Activated CD4-positive, alpha-beta T cell treated with anti-CD3 and anti-CD28 coated beads for 24 hours (primary cell): ENCODE measurements around the gene PRKG1.

Experiments used
- DNase-seq, 2 donors: peaks; one replicate each; pipeline ENCODE4 v3.0.0-alpha.2; 2020; ENCODE audit warnings: low read depth in 2 of 2

Gene PRKG1

GRCh38 chr10:51590818-51591217 lies 516.5 kb downstream of the PRKG1 start:
- DNase-seq, result no peak

- no peak for DNase-seq
Observed at GRCh38 chr10:51596695-51597094, 522.4 kb downstream of the PRKG1 start.

- no peak for DNase-seq
Observed at GRCh38 chr10:51599647-51600046, 525.4 kb downstream of the PRKG1 start.

GRCh38 chr10:51602326-51602725 lies 528.0 kb downstream of the PRKG1 start:
- no peak for DNase-seq

GRCh38 chr10:51604579-51604978 lies 530.3 kb downstream of the PRKG1 start:
- no peak for DNase-seq

- no peak for DNase-seq
Observed at GRCh38 chr10:51606825-51607462, 532.7 kb downstream of the PRKG1 start.

- DNase-seq, result no peak
Observed at GRCh38 chr10:51607463-51607835, 533.2 kb downstream of the PRKG1 start.

- DNase-seq, result no peak
Observed at GRCh38 chr10:51608211-51608610, 533.9 kb downstream of the PRKG1 start.

GRCh38 chr10:51615764-51616298 lies 541.5 kb downstream of the PRKG1 start:
- DNase-seq, result no peak

- no peak for DNase-seq
Observed at GRCh38 chr10:51617576-51618235, 543.4 kb downstream of the PRKG1 start.

- DNase-seq, result no peak
Observed at GRCh38 chr10:51619365-51619764, 545.1 kb downstream of the PRKG1 start.

GRCh38 chr10:51620131-51620530 lies 545.8 kb downstream of the PRKG1 start:
- no peak for DNase-seq

- DNase-seq, result no peak
Observed at GRCh38 chr10:51624013-51624412, 549.7 kb downstream of the PRKG1 start.

GRCh38 chr10:51629934-51630639 lies 555.8 kb downstream of the PRKG1 start:
- DNase-seq, result no peak

- no peak for DNase-seq
Observed at GRCh38 chr10:51630640-51631005, 556.3 kb downstream of the PRKG1 start.

- DNase-seq, result no peak
Observed at GRCh38 chr10:51635436-51635835, 561.1 kb downstream of the PRKG1 start.

GRCh38 chr10:51638211-51638610 lies 563.9 kb downstream of the PRKG1 start:
- no peak for DNase-seq

- DNase-seq, result no peak
Observed at GRCh38 chr10:51638737-51639136, 564.5 kb downstream of the PRKG1 start.

GRCh38 chr10:51640120-51640819 lies 566.0 kb downstream of the PRKG1 start:
- DNase-seq, result no peak

GRCh38 chr10:51642581-51642980 lies 568.3 kb downstream of the PRKG1 start:
- DNase-seq, result no peak

GRCh38 chr10:51643734-51644133 lies 569.4 kb downstream of the PRKG1 start:
- no peak for DNase-seq

GRCh38 chr10:51649064-51649463 lies 574.8 kb downstream of the PRKG1 start:
- DNase-seq, result no peak
